K562 (cell line): Measurements from ENCODE around the gene RGL2. TPM values are rescaled to one million over a fixed set of nuclear protein-coding genes. Genes with fewer than 3 reads are reported as not detected.

Source experiments
- ARNT ChIP-seq, 2 experiments: fragments of 450-650 bp; IDR thresholded peaks; 2 replicates each; pipeline ENCODE4 v1.6.1; 2016; ENCODE audit warnings: mild to moderate bottlenecking in 1 of 2
- BRCA1 ChIP-seq, 2 experiments: fragments of 450-650 bp in 1 of 2; sonication (generic) in 1 of 2; formaldehyde crosslinking in 1 of 2; IDR thresholded peaks; 2 replicates each; pipeline versions ENCODE4 v1.5.0 to v1.6.1; 2017 to 2020; ENCODE audit warnings: mild to moderate bottlenecking in 1 of 2, missing genetic modification reagents in 1 of 2
- CBX3 ChIP-seq, 2 experiments: IDR thresholded peaks; 1 replicate in 1 of 2; 2 replicates in 1 of 2; pipeline ENCODE4 v1.6.1; 2012; ENCODE audit warnings: inconsistent platforms in 2 of 2, low read length in 2 of 2, borderline replicate concordance in 1 of 2, control low read depth in 1 of 2
- DMBX1 ChIP-seq: fragments of 250-450 bp; sonication (Bioruptor Pico); IDR thresholded peaks from 2 replicates; pipeline ENCODE4 v1.8.0; 2022; ENCODE audit warnings: inconsistent platforms, mild to moderate bottlenecking, moderate library complexity, borderline replicate concordance
- KDM2B ChIP-seq: fragments of 250-450 bp; sonication (Bioruptor Pico); IDR thresholded peaks from 2 replicates; pipeline ENCODE4 v1.8.0; 2021; ENCODE audit warnings: mild to moderate bottlenecking, moderate library complexity
- MEF2D ChIP-seq: conservative IDR thresholded peaks from 2 replicates; pipeline ENCODE4 v1.6.1; 2016; ENCODE audit warnings: low read depth, missing genetic modification characterization, missing compliant biosample characterization
- PCBP2 ChIP-seq: fragments of 200-400 bp; formaldehyde crosslinking; IDR thresholded peaks from 2 replicates; pipeline ENCODE4 v1.6.1; 2018; ENCODE audit warnings: low read length, low read depth, mild to moderate bottlenecking, moderate library complexity; ENCODE audit not compliant: poor library complexity, severe bottlenecking
- POLR2G ChIP-seq: fragments of 200-400 bp; formaldehyde crosslinking; IDR thresholded peaks from 2 replicates; pipeline ENCODE4 v1.6.1; 2017; ENCODE audit warnings: low read depth, mild to moderate bottlenecking, antibody characterized with exemption, low read length, moderate library complexity
- RAD51 ChIP-seq: fragments of 450-650 bp; IDR thresholded peaks from 2 replicates; pipeline ENCODE4 v1.7.1; 2016; ENCODE audit warnings: low read depth, mild to moderate bottlenecking, borderline replicate concordance
- TAF15 ChIP-seq: fragments of 200-400 bp; formaldehyde crosslinking; IDR thresholded peaks from 2 replicates; pipeline ENCODE4 v1.6.1; 2017; ENCODE audit warnings: mild to moderate bottlenecking, low read depth, low read length, moderate library complexity
- TAF7 ChIP-seq: fragments of 450-650 bp; IDR thresholded peaks from 2 replicates; pipeline ENCODE4 v1.6.1; 2016; ENCODE audit warnings: missing genetic modification characterization, missing compliant biosample characterization
- ZFP1 ChIP-seq: fragments of 450-650 bp; formaldehyde crosslinking; IDR thresholded peaks from 2 replicates; pipeline ENCODE4 v1.4.0; 2020; ENCODE audit warnings: mild to moderate bottlenecking, mixed read lengths
- ZFP36 ChIP-seq: fragments of 150-350 bp; IDR thresholded peaks from 2 replicates; pipeline ENCODE4 v1.6.1; 2018; ENCODE audit warnings: low read length, low read depth; ENCODE audit not compliant: partially characterized antibody
- ZNF197 ChIP-seq: fragments of 200-800 bp; sonication (Bioruptor generic); IDR thresholded peaks from 2 replicates; pipeline ENCODE4 v1.6.1; 2016; ENCODE audit warnings: low read depth, missing genetic modification characterization, missing compliant biosample characterization
- ZNF507 ChIP-seq: conservative IDR thresholded peaks from 2 replicates; pipeline ENCODE4 v1.6.1; 2017; ENCODE audit warnings: missing genetic modification characterization, missing compliant biosample characterization
- ZNF589 ChIP-seq: fragments of 200-800 bp; sonication (Bioruptor generic); IDR thresholded peaks from 2 replicates; pipeline ENCODE4 v1.6.1; 2016; ENCODE audit warnings: low read depth, missing genetic modification characterization, missing compliant biosample characterization
- ZNF696 ChIP-seq: fragments of 250-450 bp; sonication (Bioruptor Pico); conservative IDR thresholded peaks from 2 replicates; pipeline ENCODE4 v1.4.0; 2020; ENCODE audit warnings: mild to moderate bottlenecking, moderate library complexity
- ZNF717 ChIP-seq: fragments of 250-450 bp; sonication (Bioruptor Pico); IDR thresholded peaks from 2 replicates; pipeline ENCODE4 v1.5.0; 2021
- ZNF77 ChIP-seq: fragments of 250-450 bp; sonication (Bioruptor Pico); IDR thresholded peaks from 2 replicates; pipeline ENCODE4 v1.5.0; 2020
- polyA plus RNA-seq, 8 experiments: library from polyadenylated mRNA; depleted of rRNA in 4 of 8; stranded (reverse) in 5 of 8; unstranded in 3 of 8; fragments of >200 nt; fragmentation: Nextera tagmentation in 2 of 8; fragmentation: Illumina TruSeq in 1 of 8; extraction: Ambion mirVana in 2 of 8; extraction: Trizol in 1 of 8; gene quantifications; 2 replicates each; pipeline versions ENCODE4 v1.2.1 to v1.2.3, GENCODE V29; 2011 to 2014; ENCODE audit warnings: inconsistent platforms in 1 of 8, missing spikeins in 1 of 8
- total RNA-seq, 7 experiments: library from RNA; depleted of rRNA in 6 of 7; stranded (reverse); fragments of >200 nt in 6 of 7; fragmentation: Illumina TruSeq in 2 of 7; extraction: Trizol in 2 of 7; gene quantifications; 2 replicates each; pipeline versions ENCODE4 v1.2.1 to v1.2.3, GENCODE V29; 2011 to 2021; ENCODE audit warnings: low replicate concordance in 1 of 7
- TF ChIP-seq, protein P1 (sequence below): fragments of 150-350 bp; conservative IDR thresholded peaks from 2 replicates; pipeline ENCODE4 v1.6.1; 2014; ENCODE audit warnings: low read length
- TF ChIP-seq, protein P2 (sequence below): fragments of 450-650 bp; formaldehyde crosslinking; IDR thresholded peaks from 2 replicates; pipeline ENCODE4 v1.4.0; 2020; ENCODE audit warnings: mild to moderate bottlenecking, moderate library complexity
- TF ChIP-seq, protein P3 (sequence below): sonication (generic); formaldehyde crosslinking; IDR thresholded peaks from 2 replicates; pipeline ENCODE4 v1.4.0; 2020; ENCODE audit warnings: mild to moderate bottlenecking, missing genetic modification reagents

RGL2 gene
- total and polyA plus RNA-seq, 9 of the 15 experiments (the other 6 are each of a cell fraction or from before 2014, with no cell fraction given) = 1.8 to 57.1 (median 19.5) TPM

DNA sequence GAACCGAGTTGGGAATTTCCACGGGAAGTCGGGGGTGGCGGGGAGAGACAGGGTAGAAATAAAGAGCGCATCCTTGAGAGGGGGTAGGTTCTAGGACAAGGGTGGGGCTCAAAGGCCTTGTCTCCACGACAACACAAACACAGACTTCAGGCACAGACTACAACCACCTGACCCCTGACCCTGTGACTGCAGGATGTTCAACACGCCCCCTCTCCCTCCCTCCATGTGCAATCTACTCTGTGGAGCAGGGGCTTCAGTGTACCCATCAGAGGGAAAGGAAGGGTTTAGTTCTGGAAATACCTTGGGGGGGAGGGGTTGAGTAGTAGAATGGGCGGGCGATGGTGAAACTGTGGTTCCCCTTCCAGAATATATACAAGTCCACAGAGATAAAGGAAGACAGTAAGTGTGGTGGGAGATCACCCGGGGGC lies 15.8 kb upstream of the RGL2 start (continued):
- TF ChIP-seq ZNF507 (tag) (no peak), ZFP36 (no peak), TAF15 (no peak), RAD51 (peak; percentile 68; the same call in 1 of the 2 replicates), PCBP2 (no peak), ZNF197 (CRISPR knock-in tag) (no peak), ZNF589 (no peak), CBX3 (IDR thresholded peaks at IDR 0.05; ENCODE audit: borderline replicate concordance in 1 of 2, low read length in 2 of 2) (no peak), ZNF696 (CRISPR knock-in tag) (no peak), DMBX1 (CRISPR knock-in tag) (no peak), ZNF77 (CRISPR knock-in tag) (no peak), POLR2G (no peak), ZFP1 (CRISPR knock-in tag) (no peak), BRCA1 (IDR thresholded peaks at IDR 0.05) (no peak), BRCA1 (CRISPR knock-in tag; IDR thresholded peaks at IDR 0.05) (no peak), TAF7 (tag) (no peak), ARNT (IDR thresholded peaks at IDR 0.05) (no peak), KDM2B (CRISPR knock-in tag) (no peak), ZNF717 (no peak), MEF2D (tag) (no peak)
- TF ChIP-seq, protein P1, sequence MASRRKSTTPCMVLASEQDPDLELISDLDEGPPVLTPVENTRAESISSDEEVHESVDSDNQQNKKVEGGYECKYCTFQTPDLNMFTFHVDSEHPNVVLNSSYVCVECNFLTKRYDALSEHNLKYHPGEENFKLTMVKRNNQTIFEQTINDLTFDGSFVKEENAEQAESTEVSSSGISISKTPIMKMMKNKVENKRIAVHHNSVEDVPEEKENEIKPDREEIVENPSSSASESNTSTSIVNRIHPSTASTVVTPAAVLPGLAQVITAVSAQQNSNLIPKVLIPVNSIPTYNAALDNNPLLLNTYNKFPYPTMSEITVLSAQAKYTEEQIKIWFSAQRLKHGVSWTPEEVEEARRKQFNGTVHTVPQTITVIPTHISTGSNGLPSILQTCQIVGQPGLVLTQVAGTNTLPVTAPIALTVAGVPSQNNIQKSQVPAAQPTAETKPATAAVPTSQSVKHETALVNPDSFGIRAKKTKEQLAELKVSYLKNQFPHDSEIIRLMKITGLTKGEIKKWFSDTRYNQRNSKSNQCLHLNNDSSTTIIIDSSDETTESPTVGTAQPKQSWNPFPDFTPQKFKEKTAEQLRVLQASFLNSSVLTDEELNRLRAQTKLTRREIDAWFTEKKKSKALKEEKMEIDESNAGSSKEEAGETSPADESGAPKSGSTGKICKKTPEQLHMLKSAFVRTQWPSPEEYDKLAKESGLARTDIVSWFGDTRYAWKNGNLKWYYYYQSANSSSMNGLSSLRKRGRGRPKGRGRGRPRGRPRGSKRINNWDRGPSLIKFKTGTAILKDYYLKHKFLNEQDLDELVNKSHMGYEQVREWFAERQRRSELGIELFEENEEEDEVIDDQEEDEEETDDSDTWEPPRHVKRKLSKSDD = no peak
- TF ChIP-seq, protein P2, sequence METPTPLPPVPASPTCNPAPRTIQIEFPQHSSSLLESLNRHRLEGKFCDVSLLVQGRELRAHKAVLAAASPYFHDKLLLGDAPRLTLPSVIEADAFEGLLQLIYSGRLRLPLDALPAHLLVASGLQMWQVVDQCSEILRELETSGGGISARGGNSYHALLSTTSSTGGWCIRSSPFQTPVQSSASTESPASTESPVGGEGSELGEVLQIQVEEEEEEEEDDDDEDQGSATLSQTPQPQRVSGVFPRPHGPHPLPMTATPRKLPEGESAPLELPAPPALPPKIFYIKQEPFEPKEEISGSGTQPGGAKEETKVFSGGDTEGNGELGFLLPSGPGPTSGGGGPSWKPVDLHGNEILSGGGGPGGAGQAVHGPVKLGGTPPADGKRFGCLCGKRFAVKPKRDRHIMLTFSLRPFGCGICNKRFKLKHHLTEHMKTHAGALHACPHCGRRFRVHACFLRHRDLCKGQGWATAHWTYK (CRISPR knock-in tag) = no peak
- TF ChIP-seq, protein P3, sequence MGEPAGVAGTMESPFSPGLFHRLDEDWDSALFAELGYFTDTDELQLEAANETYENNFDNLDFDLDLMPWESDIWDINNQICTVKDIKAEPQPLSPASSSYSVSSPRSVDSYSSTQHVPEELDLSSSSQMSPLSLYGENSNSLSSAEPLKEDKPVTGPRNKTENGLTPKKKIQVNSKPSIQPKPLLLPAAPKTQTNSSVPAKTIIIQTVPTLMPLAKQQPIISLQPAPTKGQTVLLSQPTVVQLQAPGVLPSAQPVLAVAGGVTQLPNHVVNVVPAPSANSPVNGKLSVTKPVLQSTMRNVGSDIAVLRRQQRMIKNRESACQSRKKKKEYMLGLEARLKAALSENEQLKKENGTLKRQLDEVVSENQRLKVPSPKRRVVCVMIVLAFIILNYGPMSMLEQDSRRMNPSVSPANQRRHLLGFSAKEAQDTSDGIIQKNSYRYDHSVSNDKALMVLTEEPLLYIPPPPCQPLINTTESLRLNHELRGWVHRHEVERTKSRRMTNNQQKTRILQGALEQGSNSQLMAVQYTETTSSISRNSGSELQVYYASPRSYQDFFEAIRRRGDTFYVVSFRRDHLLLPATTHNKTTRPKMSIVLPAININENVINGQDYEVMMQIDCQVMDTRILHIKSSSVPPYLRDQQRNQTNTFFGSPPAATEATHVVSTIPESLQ (CRISPR knock-in tag) = no peak
